ENCODE results near the gene NR5A1.

The NR5A1 gene

GRCh38 chr9:124479371-124479770, 27.8 kb downstream of the NR5A1 start:
- Histone ChIP-seq H3K4me1 (ENCODE audit: low read length) (no peaks in the 10 kb centered on the region), H3K79me2 (ENCODE audit: low read length) (no peaks in the 10 kb centered on the region), H3K9me2 (replicated peaks; ENCODE audit: insufficient read depth, low read length) (no peaks in the 10 kb centered on the region), H3K9ac (ENCODE audit: low read length) (no peak overlapping the region), H4K20me1 (ENCODE audit: insufficient read depth, low read length) (no peaks in the 10 kb centered on the region), H3K36me3 (replicated peaks; ENCODE audit: insufficient read depth, low read length) (no peaks in the 10 kb centered on the region), H2AFZ (ENCODE audit: low read length) (no peak overlapping the region), H3K9me3 (replicated peaks; ENCODE audit: insufficient read depth, low read length) (no peaks in the 10 kb centered on the region), H3F3A (ENCODE audit: insufficient read depth, low read length) (no peaks in the 10 kb centered on the region), H3K27ac (ENCODE audit: low read length) (no peak overlapping the region), H3K4me3 (ENCODE audit: low read length) (no peak overlapping the region), H3K27me3 (replicated peaks; ENCODE audit: insufficient read depth, low read length) (peaks cover 70% of the 10 kb centered on the region), H3K4me2 (ENCODE audit: low read depth, low read length) (no peak overlapping the region)
- DNase-seq: no peak
- TF ChIP-seq EZH2 (optimal IDR thresholded peaks at IDR 0.05; ENCODE audit: low read depth, low read length) (no peak), EZH2phosphoT487 (IDR thresholded peaks at IDR 0.05; ENCODE audit: low read length) (no peak)

GRCh38 chr9:124478354-124478753, 28.8 kb downstream of the NR5A1 start:
- DNase-seq: no peak
- Histone ChIP-seq H3K9me3 (replicated peaks; ENCODE audit: insufficient read depth, low read length) (no peaks in the 10 kb centered on the region), H3K9ac (ENCODE audit: low read length) (no peak overlapping the region), H3K79me2 (ENCODE audit: low read length) (no peaks in the 10 kb centered on the region), H3K4me1 (ENCODE audit: low read length) (no peaks in the 10 kb centered on the region), H3K27me3 (replicated peaks; ENCODE audit: insufficient read depth, low read length) (peaks cover 62% of the 10 kb centered on the region), H3K4me2 (ENCODE audit: low read depth, low read length) (no peak overlapping the region), H3K27ac (ENCODE audit: low read length) (no peak overlapping the region), H3K9me2 (replicated peaks; ENCODE audit: insufficient read depth, low read length) (no peaks in the 10 kb centered on the region), H3K4me3 (ENCODE audit: low read length) (no peak overlapping the region), H4K20me1 (ENCODE audit: insufficient read depth, low read length) (no peaks in the 10 kb centered on the region), H3F3A (ENCODE audit: insufficient read depth, low read length) (no peaks in the 10 kb centered on the region), H2AFZ (ENCODE audit: low read length) (no peak overlapping the region), H3K36me3 (replicated peaks; ENCODE audit: insufficient read depth, low read length) (no peaks in the 10 kb centered on the region)
- TF ChIP-seq EZH2 (optimal IDR thresholded peaks at IDR 0.05; ENCODE audit: low read depth, low read length): no peak
- no peak for TF ChIP-seq EZH2phosphoT487 (IDR thresholded peaks at IDR 0.05; ENCODE audit: low read length)
- no peak for TF ChIP-seq CTCF (IDR thresholded peaks at IDR 0.05; ENCODE audit: low read length)

GRCh38 chr9:124477648-124478285, 29.4 kb downstream of the NR5A1 start:
- DNase-seq: no peak
- no peak overlapping the region for H3K4me3 ChIP-seq (ENCODE audit: low read length)
- H3K36me3 ChIP-seq (replicated peaks; ENCODE audit: insufficient read depth, low read length): no peaks in the 10 kb centered on the region
- no peak overlapping the region for H3K9ac ChIP-seq (ENCODE audit: low read length)
- H3K4me2 ChIP-seq (ENCODE audit: low read depth, low read length): no peak overlapping the region
- H2AFZ ChIP-seq (ENCODE audit: low read length): no peak overlapping the region
- no peak overlapping the region for H3K27ac ChIP-seq (ENCODE audit: low read length)
- TF ChIP-seq EZH2 (optimal IDR thresholded peaks at IDR 0.05; ENCODE audit: low read depth, low read length) (no peak), CTCF (IDR thresholded peaks at IDR 0.05; ENCODE audit: low read length) (no peak), EZH2phosphoT487 (IDR thresholded peaks at IDR 0.05; ENCODE audit: low read length) (no peak)
- H4K20me1 ChIP-seq (ENCODE audit: insufficient read depth, low read length): no peaks in the 10 kb centered on the region
- H3K9me3 ChIP-seq (replicated peaks; ENCODE audit: insufficient read depth, low read length): no peaks in the 10 kb centered on the region
- peaks cover 64% of the 10 kb centered on the region for H3K27me3 ChIP-seq (replicated peaks; ENCODE audit: insufficient read depth, low read length)
- H3K79me2 ChIP-seq (ENCODE audit: low read length): no peaks in the 10 kb centered on the region
- no peaks in the 10 kb centered on the region for H3F3A ChIP-seq (ENCODE audit: insufficient read depth, low read length)
- no peaks in the 10 kb centered on the region for H3K4me1 ChIP-seq (ENCODE audit: low read length)
- no peaks in the 10 kb centered on the region for H3K9me2 ChIP-seq (replicated peaks; ENCODE audit: insufficient read depth, low read length)

GRCh38 chr9:124477211-124477647, 30.0 kb downstream of the NR5A1 start:
- Histone ChIP-seq H3K79me2 (ENCODE audit: low read length) (no peaks in the 10 kb centered on the region), H3K9me3 (replicated peaks; ENCODE audit: insufficient read depth, low read length) (no peaks in the 10 kb centered on the region), H3K4me3 (ENCODE audit: low read length) (no peak overlapping the region), H3K9me2 (replicated peaks; ENCODE audit: insufficient read depth, low read length) (no peaks in the 10 kb centered on the region), H3K4me1 (ENCODE audit: low read length) (no peaks in the 10 kb centered on the region), H3K27ac (ENCODE audit: low read length) (no peak overlapping the region), H2AFZ (ENCODE audit: low read length) (no peak overlapping the region), H3K4me2 (ENCODE audit: low read depth, low read length) (no peak overlapping the region), H3K36me3 (replicated peaks; ENCODE audit: insufficient read depth, low read length) (no peaks in the 10 kb centered on the region), H3F3A (ENCODE audit: insufficient read depth, low read length) (no peaks in the 10 kb centered on the region), H4K20me1 (ENCODE audit: insufficient read depth, low read length) (no peaks in the 10 kb centered on the region), H3K9ac (ENCODE audit: low read length) (no peak overlapping the region), H3K27me3 (replicated peaks; ENCODE audit: insufficient read depth, low read length) (peaks cover 66% of the 10 kb centered on the region)
- no peak for DNase-seq
- TF ChIP-seq CTCF (IDR thresholded peaks at IDR 0.05; ENCODE audit: low read length): no peak
- TF ChIP-seq EZH2phosphoT487 (IDR thresholded peaks at IDR 0.05; ENCODE audit: low read length): no peak
- no peak for TF ChIP-seq EZH2 (optimal IDR thresholded peaks at IDR 0.05; ENCODE audit: low read depth, low read length)
